HG03460 (cell line): Measurements from ENCODE around the gene PCMT1.
"Not testable (repeated sequence)": the region's sequence is repeated elsewhere in the genome, so short reads cannot be mapped to it uniquely, and the experiment has no call there.

Source experiments
- ATAC-seq: cut with Tn5 transposase; IDR thresholded peaks from one replicate; pipeline ENCODE4 v1.9.1; 2021; ENCODE audit not compliant: unreplicated experiment

Gene PCMT1

GRCh38 chr6:149852881-149853280 lies 103.3 kb downstream of the PCMT1 start:
- ATAC-seq: no peak

GRCh38 chr6:149854017-149854416 lies 104.5 kb downstream of the PCMT1 start:
- not testable (repeated sequence) for ATAC-seq

- ATAC-seq: no peak
These were observed 105.0 kb downstream of the PCMT1 start for GRCh38 chr6:149854532-149854931.

GRCh38 chr6:149855040-149855654 lies 105.6 kb downstream of the PCMT1 start:
- ATAC-seq: no peak

GRCh38 chr6:149855741-149856140 lies 106.2 kb downstream of the PCMT1 start:
- no peak for ATAC-seq

GRCh38 chr6:149856256-149856994 lies 106.9 kb downstream of the PCMT1 start:
- no peak for ATAC-seq

GRCh38 chr6:149857541-149857940 lies 108.0 kb downstream of the PCMT1 start:
- ATAC-seq: no peak

GRCh38 chr6:149859368-149859767 lies 109.8 kb downstream of the PCMT1 start:
- ATAC-seq: no peak

- ATAC-seq: no peak
These were observed 110.4 kb downstream of the PCMT1 start for GRCh38 chr6:149859938-149860337.

GRCh38 chr6:149860513-149860833 lies 110.9 kb downstream of the PCMT1 start:
- ATAC-seq: no peak
